Peyer's patch (tissue), 4 donors: ENCODE measurements around the gene STEAP2.

ENCODE experiments used
- POLR2A ChIP-seq, 2 donors: fragments of 450-650 bp; IDR thresholded peaks; one replicate each; pipeline ENCODE4 v1.5.1; 2017; ENCODE audit warnings: antibody characterized with exemption in 2 of 2, mild to moderate bottlenecking in 2 of 2, moderate library complexity in 2 of 2
- TF ChIP-seq, protein P1 (sequence below), 6 experiments: fragments of 450-650 bp in 4 of 6; fragments of 200-600 bp in 2 of 6; sonication (generic) in 1 of 6; IDR thresholded peaks; one replicate each; pipeline ENCODE4 v1.5.1; 2017 to 2019; ENCODE audit warnings: antibody characterized with exemption in 6 of 6, mild to moderate bottlenecking in 3 of 6, moderate library complexity in 1 of 6

GRCh38 chr7:90236721-90237289, 25.3 kb downstream of the STEAP2 start:
- TF ChIP-seq, protein P1, sequence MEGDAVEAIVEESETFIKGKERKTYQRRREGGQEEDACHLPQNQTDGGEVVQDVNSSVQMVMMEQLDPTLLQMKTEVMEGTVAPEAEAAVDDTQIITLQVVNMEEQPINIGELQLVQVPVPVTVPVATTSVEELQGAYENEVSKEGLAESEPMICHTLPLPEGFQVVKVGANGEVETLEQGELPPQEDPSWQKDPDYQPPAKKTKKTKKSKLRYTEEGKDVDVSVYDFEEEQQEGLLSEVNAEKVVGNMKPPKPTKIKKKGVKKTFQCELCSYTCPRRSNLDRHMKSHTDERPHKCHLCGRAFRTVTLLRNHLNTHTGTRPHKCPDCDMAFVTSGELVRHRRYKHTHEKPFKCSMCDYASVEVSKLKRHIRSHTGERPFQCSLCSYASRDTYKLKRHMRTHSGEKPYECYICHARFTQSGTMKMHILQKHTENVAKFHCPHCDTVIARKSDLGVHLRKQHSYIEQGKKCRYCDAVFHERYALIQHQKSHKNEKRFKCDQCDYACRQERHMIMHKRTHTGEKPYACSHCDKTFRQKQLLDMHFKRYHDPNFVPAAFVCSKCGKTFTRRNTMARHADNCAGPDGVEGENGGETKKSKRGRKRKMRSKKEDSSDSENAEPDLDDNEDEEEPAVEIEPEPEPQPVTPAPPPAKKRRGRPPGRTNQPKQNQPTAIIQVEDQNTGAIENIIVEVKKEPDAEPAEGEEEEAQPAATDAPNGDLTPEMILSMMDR (IDR thresholded peaks at IDR 0.05) = no peak
- TF ChIP-seq POLR2A (IDR thresholded peaks at IDR 0.05) = no peak
